22Rv1 (cell line): ENCODE results near the gene OR10A3.

ENCODE experiments used
- H3K27ac ChIP-seq: fragments of 450-650 bp; 2 replicates; pipeline ENCODE4 v1.5.1; 2017
- ZFX ChIP-seq: fragments of 450-650 bp; IDR thresholded peaks from 2 replicates; pipeline ENCODE4 v1.6.1; 2017; ENCODE audit warnings: antibody characterized with exemption, borderline replicate concordance
- TF ChIP-seq, protein P1 (sequence below): fragments of 450-650 bp; IDR thresholded peaks from 2 replicates; pipeline ENCODE4 v1.5.1; 2017; ENCODE audit warnings: mild to moderate bottlenecking

OR10A3 gene

DNA sequence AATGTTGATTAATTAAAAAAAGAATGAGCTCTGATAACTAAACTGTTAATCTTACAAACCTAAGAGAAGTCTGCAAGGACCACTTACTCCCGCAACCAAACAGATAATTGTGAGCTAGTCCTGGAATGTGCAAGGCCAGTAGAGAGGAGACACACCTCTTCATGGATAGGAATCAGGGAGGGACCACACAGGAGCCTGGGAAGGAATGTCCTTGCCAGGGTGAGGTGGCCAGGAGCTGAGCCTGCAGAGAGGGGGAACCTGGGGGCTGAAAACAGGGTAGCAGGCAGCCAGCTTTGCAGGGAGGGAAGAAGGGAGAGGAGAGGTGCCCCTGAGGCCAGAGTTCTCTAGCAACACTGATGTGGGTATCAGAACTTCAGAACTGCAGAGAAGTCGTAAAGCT lies 33.2 kb upstream of the OR10A3 start:
- TF ChIP-seq, protein P1, sequence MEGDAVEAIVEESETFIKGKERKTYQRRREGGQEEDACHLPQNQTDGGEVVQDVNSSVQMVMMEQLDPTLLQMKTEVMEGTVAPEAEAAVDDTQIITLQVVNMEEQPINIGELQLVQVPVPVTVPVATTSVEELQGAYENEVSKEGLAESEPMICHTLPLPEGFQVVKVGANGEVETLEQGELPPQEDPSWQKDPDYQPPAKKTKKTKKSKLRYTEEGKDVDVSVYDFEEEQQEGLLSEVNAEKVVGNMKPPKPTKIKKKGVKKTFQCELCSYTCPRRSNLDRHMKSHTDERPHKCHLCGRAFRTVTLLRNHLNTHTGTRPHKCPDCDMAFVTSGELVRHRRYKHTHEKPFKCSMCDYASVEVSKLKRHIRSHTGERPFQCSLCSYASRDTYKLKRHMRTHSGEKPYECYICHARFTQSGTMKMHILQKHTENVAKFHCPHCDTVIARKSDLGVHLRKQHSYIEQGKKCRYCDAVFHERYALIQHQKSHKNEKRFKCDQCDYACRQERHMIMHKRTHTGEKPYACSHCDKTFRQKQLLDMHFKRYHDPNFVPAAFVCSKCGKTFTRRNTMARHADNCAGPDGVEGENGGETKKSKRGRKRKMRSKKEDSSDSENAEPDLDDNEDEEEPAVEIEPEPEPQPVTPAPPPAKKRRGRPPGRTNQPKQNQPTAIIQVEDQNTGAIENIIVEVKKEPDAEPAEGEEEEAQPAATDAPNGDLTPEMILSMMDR, result no peak
- TF ChIP-seq ZFX, result no peak
- no peak overlapping the region for H3K27ac ChIP-seq

DNA sequence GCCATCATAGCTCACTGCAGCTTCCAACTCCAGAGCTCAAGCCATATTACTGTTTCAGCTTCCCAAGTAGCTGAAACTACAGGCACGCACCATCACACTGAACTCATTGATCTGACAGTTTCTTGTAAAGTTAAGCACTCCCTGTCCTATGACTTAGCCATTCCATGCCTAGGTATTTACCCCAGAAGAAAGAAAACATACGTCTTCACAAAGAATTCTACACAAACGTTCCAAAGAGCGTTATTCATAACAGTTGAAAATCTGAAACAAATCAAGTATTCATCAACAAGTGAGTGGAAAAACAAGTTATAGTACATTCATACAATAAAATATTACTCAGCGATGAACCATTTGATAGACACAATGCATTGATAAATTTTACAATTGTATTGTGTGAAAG lies 31.5 kb upstream of the OR10A3 start:
- TF ChIP-seq, protein P1, result no peak
- TF ChIP-seq ZFX, result no peak
- no peak overlapping the region for H3K27ac ChIP-seq

DNA sequence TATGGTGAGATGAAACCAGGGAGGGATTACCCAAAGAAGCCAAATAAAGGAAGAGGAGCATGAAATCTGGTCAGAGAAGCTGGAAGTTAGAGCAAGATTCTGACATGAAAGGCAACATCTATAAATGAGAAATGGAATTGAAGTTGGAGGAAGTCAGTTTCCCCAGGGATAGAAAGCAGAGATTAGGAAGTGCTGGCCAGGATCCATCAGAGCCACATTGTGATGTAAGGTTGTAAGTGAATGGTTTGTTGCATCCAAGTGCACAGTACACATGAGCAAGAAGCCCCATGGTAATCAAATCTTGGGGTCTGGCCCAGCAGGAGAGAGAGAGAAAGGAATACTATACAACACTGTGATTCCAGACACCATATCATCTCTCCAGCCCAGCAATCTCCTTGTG lies 30.3 kb upstream of the OR10A3 start:
- no peak overlapping the region for H3K27ac ChIP-seq
- TF ChIP-seq, protein P1, result no peak
- no peak for TF ChIP-seq ZFX

DNA sequence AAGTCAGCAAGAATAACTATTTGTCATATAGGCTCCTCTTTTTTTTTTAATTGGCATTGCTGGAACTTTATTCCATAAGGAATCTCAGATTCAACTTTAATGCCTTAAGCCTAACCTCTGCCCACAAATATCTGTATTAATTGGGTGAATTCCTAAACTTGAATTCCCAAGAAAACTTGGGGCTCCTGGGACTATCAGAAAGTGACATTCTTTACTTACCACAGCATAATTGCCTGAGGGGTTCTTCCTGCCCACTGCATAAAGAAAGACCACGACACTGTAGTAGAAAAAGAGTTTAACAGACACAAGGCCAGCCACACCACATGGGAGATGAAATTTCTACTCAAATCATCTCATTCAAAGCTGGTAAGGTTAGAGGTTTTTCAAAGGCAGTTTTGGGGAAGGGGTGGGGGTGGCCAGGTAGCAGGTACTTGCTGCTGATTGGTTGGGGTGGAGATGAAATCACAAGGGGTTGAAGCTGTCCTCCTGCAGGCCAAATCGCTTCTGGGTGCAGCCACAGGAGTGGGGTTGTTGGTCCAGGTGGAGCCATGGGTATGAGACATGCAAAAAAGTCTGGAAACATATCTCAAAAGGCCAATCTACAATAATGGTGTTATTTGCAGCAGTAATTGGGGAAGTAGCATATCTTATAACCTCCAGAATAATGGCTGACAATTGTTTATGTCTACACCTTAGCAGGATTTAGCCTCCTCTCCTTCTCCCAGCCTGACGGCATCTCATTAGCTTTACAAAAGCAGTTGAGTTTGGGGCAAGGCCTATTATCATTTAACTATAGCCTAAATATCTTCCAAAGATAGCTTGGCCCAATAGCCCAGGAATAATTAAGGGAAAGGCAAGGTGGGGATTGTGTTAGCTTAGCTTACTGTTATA lies 28.5 kb upstream of the OR10A3 start:
- no peak overlapping the region for H3K27ac ChIP-seq
- TF ChIP-seq, protein P1, result no peak
- no peak for TF ChIP-seq ZFX

DNA sequence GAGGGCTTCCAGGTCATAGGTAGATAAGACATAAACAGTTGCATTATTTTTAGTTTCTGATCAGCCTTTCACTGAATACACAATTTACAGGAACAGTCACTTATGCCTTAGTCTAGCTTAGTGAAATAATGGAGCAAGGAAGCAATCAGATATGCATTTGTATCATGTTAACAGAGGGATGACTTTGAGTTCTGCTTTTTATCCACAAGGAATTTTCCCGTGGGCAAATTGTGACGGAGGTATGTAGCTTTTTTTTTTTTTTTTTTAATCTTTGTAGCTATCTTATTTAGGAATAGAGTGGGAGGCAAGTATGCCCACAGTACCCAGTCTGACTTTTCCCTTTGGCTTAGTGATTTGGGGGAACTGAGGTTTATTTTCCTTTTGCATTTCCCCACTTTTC lies 27.2 kb upstream of the OR10A3 start:
- TF ChIP-seq ZFX, result no peak
- TF ChIP-seq, protein P1, result no peak

DNA sequence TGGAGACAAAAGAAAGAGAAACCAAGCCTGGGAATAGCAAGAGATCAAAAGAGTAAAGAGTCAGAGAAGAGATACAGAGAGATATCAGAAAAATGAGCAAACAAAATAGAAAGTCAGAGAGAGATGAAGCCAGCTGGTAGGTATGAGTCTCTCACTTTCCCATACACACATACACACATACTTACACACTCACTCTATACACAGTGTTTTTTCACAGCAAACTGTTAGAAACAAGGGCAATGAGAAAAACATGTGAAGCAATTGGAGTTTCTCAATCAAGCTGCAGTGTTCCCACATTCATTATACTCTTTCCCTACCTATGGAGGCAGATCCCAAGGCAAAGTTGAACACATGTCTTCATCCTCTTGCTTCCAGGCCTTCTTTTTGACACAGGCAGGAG lies 26.3 kb upstream of the OR10A3 start:
- H3K27ac ChIP-seq, result no peak overlapping the region
- TF ChIP-seq ZFX, result no peak
- TF ChIP-seq, protein P1, result no peak

More for the DNA sequence above, 27.2 kb upstream of the OR10A3 start:
- no peak overlapping the region for H3K27ac ChIP-seq

DNA sequence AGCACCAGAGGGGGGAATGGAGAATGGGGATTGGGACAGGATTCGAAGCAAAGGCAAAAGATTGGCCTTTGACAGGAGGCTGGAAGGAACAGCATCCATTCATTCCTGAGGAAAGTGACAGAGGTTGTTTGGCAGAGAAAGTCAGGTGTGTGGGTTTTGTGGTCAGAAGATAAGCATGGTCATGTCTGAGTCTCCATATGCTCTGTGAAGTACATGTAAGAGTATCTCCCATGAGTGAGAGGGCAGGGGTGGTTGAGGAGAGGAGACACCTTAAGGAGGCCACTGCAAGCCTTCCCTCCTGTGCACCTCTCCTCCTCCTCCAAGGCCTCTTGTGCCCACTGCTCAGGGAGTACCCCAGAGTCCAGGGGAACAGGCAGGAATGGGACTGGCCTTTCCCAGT lies 25.6 kb upstream of the OR10A3 start:
- TF ChIP-seq, protein P1, result no peak
- no peak for TF ChIP-seq ZFX

More for the DNA sequence above, 25.6 kb upstream of the OR10A3 start:
- H3K27ac ChIP-seq, result no peak overlapping the region
